Measurements from ENCODE around the gene ANKRD10. TPM values are rescaled to one million over a fixed set of nuclear protein-coding genes. Genes with fewer than 3 reads are reported as not detected.

The ANKRD10 gene
- total RNA-seq, 1 donor from 2014 or later: 134 TPM

- H3K4me3 ChIP-seq: no peak overlapping the region
- no peak overlapping the region for H3K27ac ChIP-seq
- H3K4me1 ChIP-seq: peaks cover 56% of the 10 kb centered on the region
- H3K9me3 ChIP-seq: no peaks in the 10 kb centered on the region
- peaks cover 45% of the 10 kb centered on the region for H3K36me3 ChIP-seq
- intact Hi-C loops (cut with DNase I): no loop called here
- DNase-seq: no peak
- no peak for TF ChIP-seq CTCF (IDR thresholded peaks at IDR 0.05)
- no peaks in the 10 kb centered on the region for H3K27me3 ChIP-seq
- no peak for ATAC-seq
Observed at GRCh38 chr13:110910013-110910890, 4.6 kb downstream of the ANKRD10 start.

DNA sequence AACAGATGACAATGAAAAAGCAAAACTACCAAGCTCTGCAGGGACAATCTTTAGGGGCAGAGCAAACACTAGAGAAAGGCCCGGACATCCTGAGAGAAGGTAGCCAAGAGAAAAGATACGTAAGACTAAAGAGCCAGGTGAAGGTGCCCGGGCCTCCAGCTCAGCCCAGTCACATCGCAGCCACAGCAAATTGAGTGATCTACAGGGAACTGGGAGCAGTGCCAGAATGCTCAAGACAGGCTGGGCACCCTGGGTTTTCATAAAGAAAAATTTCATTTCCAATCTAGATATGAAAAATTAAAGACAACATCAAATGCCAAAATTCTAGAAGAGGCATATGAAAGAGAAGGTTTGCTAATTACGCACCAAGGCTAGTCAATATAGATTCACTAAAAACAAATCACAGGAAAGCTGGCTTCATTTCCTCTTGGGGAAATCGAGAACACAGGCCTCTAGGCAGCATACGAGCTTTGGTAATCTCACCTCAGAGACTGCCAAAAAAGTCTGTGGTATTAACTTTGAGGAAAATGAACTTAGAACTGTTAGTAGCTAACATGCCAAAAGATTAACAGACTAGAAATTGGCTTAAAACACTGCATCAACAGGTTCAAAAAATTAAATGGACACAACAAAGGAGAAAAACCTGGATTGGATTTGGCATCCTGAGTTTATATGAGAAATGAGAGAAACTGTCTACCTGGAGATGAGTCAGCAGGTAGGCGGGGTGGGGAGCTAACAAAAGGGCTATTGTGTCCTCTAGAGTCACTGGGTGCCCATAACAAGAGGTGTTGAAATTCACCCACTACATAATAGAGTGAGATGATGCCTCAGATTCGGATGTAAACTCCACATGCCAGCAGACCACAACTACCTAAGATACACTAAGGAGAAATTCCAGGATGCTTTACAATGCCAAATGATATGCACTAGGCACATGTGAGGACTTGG lies 6.6 kb downstream of the ANKRD10 start:
- no peak for TF ChIP-seq CTCF (IDR thresholded peaks at IDR 0.05)
- Histone ChIP-seq H3K27me3 (no peaks in the 10 kb centered on the region), H3K4me3 (no peak overlapping the region), H3K36me3 (peaks cover 65% of the 10 kb centered on the region), H3K4me1 (peaks cover 54% of the 10 kb centered on the region), H3K27ac (no peak overlapping the region), H3K9me3 (no peaks in the 10 kb centered on the region)
- ATAC-seq (peak; percentile 44), DNase-seq (no peak)
- intact Hi-C loops (cut with DNase I): no loop called here

GRCh38 chr13:110907301-110907700 lies 7.6 kb downstream of the ANKRD10 start:
- Histone ChIP-seq H3K27me3 (no peaks in the 10 kb centered on the region), H3K4me1 (peaks cover 45% of the 10 kb centered on the region), H3K36me3 (peaks cover 74% of the 10 kb centered on the region), H3K27ac (no peak overlapping the region), H3K9me3 (no peaks in the 10 kb centered on the region), H3K4me3 (no peak overlapping the region)
- TF ChIP-seq CTCF (IDR thresholded peaks at IDR 0.05): no peak
- DNase-seq (no peak), ATAC-seq (no peak)
- intact Hi-C loops (cut with DNase I): no loop called here

- peaks cover 26% of the 10 kb centered on the region for H3K4me1 ChIP-seq
- no peaks in the 10 kb centered on the region for H3K27me3 ChIP-seq
- intact Hi-C loops (cut with DNase I): no loop called here
- TF ChIP-seq CTCF (IDR thresholded peaks at IDR 0.05): no peak
- H3K4me3 ChIP-seq: no peak overlapping the region
- H3K9me3 ChIP-seq: no peaks in the 10 kb centered on the region
- no peak overlapping the region for H3K27ac ChIP-seq
- H3K36me3 ChIP-seq: peaks cover 87% of the 10 kb centered on the region
- DNase-seq (no peak), ATAC-seq (no peak)
Observed at GRCh38 chr13:110904748-110905147, 10.1 kb downstream of the ANKRD10 start.

GRCh38 chr13:110902370-110902769 lies 12.5 kb downstream of the ANKRD10 start:
- ATAC-seq (no peak), DNase-seq (no peak)
- Histone ChIP-seq H3K27ac (no peak overlapping the region), H3K9me3 (no peaks in the 10 kb centered on the region), H3K4me1 (peaks cover 2% of the 10 kb centered on the region), H3K27me3 (no peaks in the 10 kb centered on the region), H3K36me3 (peaks cover 82% of the 10 kb centered on the region), H3K4me3 (no peak overlapping the region)
- no peak for TF ChIP-seq CTCF (IDR thresholded peaks at IDR 0.05)
- intact Hi-C loops (cut with DNase I): no loop called here

Measured in upper lobe of right lung (tissue), 1 donor.